SH-SY5Y (cell line): ENCODE results near the gene RBFOX2.

Source experiments
- GATA2 ChIP-seq: IDR thresholded peaks from 2 replicates; pipeline ENCODE4 v1.6.1; 2011; ENCODE audit warnings: mild to moderate bottlenecking, low read depth, low read length
- GATA3 ChIP-seq: IDR thresholded peaks from 2 replicates; pipeline ENCODE4 v1.6.1; 2011; ENCODE audit warnings: low read depth, mild to moderate bottlenecking, low read length, moderate library complexity

DNA sequence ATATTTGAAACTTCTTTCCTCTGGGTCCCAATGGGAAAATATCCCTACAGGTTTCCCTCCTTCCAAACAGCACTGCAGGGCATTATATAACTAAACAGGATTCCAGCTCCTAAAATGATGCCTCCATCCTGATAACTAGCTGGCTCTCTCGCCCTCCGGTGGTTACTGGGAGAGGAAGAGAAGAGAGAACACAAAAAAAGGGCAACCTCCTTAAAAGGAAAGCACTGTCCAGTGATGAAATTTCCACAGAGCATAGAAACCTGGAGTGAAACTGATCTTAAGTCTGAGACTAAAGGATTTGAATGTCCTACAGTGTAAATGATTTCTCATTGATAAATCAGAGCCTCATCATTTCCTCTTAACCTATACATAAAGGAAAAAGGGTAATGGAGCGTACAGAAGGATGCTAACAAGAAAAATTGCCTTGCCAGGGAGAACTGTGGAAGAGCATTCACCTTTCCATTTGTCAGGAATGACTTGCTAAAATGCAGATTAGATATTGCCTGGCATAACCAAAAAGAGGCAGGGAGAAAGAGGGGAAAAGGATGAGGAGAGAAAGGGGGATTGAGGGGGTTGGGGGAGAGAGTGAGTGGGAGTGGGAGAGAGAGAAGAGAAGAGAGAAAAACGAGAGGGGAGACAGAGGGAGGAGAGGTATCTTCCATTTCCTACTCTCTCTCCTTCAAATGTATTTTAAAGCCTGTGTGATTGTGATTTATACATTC is 189.6 kb downstream of the RBFOX2 start:
- TF ChIP-seq GATA2 (no peak), GATA3 (no peak)
